Daoy (cell line): ENCODE data around the gene SRRM4. TPM values are rescaled to one million over a fixed set of nuclear protein-coding genes. Genes with fewer than 3 reads are reported as not detected.
A peak's percentile ranks its signal among the peaks of the same experiment; 100 is the strongest.
"Not testable (repeated sequence)": the region's sequence is repeated elsewhere in the genome, so short reads cannot be mapped to it uniquely, and the experiment has no call there.

Experiments
- DNase-seq: peaks from one replicate; pipeline ENCODE4 v3.0.0-alpha.2; 2015; ENCODE audit warnings: low read depth
- total RNA-seq: library from RNA; depleted of rRNA; stranded (reverse); fragments of >200 nt; shearing (Covaris generic); gene quantifications from 2 replicates; pipeline ENCODE4 v1.2.3, GENCODE V29; 2014

The SRRM4 gene
- total RNA-seq, 1 experiment from 2014 or later: not detected

- DNase-seq: not testable (repeated sequence)
Measured at GRCh38 chr12:119008273-119008672, 26.9 kb downstream of the SRRM4 start.

DNA sequence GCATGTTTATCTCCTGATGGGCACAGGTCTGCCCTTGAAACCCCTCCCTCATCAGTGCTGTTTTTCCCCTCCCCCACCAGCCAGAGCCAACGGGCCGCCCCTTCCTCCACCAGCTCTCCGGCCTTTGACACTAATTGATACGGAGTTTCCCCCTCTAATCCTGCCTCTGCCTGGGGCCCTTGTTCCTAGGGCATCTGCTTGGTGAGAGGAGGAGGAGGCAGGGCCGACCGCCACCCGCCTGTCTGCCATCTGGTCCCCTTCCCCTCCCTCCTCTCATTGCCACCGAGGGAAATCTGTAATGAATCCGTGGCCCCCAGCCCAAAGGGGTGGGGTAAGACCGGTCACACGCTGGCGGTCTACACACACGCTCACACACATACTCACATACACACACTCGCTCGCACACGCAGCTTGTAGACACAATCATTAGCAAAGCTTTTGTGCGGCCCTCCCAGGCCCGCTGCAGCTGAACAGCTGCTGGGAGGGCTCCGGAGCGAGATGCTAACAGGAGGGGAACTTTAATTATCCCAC lies 27.4 kb downstream of the SRRM4 start:
- no peak for DNase-seq

DNA sequence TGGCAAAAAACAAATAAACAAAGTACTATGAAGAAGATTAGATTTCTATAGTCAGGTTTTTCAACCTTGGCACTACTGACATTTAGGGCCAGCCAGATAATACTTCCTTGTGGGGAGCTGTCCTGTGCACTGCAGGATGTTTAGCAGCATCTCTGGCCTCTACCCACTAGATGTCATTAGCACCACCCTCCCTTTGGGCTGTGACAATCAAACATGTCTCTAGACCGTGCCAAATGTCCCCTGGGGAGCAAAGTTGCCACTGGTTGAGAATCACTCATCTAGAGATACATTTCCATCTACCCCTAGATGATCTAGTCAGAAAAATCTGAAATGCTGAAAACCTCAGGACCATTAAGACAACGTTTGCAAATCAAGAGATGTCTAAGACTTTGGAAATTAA lies 29.9 kb downstream of the SRRM4 start:
- DNase-seq: no peak

- DNase-seq: no peak
Measured at GRCh38 chr12:119012179-119012578, 30.8 kb downstream of the SRRM4 start.

DNA sequence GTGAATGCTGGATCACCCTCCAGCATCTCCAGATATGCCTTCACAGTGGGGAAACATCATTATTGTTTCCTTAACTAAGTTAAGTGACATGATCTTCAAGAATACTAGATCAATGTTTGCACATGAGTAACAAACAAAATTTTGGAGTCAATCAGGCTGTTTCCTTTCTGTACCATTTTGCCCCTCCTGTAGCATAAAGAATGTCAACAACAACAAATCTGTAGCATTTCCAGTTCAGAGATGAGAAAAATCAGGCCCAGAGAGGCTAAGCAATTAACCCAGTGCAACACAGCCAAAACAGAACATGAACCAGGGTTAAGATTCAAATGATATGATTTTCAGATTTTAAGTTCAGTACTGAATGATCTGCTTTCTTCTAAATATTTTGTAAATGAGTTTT lies 31.7 kb downstream of the SRRM4 start:
- no peak for DNase-seq

- DNase-seq: no peak
Measured at GRCh38 chr12:119014368-119014767, 33.0 kb downstream of the SRRM4 start.

- no peak for DNase-seq
Measured at GRCh38 chr12:119016715-119017114, 35.4 kb downstream of the SRRM4 start.

DNA sequence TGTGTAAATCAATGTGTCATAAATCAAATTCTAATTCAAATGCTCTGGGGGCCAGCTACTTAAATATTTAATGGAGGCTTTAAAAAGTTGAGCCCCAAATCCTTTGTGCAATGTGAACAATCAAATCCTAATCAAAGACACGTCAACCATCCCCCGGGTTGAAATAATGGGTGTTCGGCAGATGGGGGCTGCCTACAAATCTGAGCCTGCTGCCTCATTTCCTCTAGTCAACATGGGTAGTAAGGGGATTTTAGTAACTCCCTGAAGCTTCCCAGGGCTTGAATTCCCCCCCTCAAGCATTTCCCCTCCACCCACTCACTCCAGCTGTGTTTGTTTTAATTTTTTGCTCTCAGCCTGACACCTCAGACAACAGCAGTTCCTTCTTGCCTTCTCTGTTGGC lies 37.8 kb downstream of the SRRM4 start:
- DNase-seq: no peak

- no peak for DNase-seq
Measured at GRCh38 chr12:119020406-119021360, 39.3 kb downstream of the SRRM4 start.

GRCh38 chr12:119024356-119024755 lies 43.0 kb downstream of the SRRM4 start:
- no peak for DNase-seq

- no peak for DNase-seq
Measured at GRCh38 chr12:119025786-119026185, 44.4 kb downstream of the SRRM4 start.

DNA sequence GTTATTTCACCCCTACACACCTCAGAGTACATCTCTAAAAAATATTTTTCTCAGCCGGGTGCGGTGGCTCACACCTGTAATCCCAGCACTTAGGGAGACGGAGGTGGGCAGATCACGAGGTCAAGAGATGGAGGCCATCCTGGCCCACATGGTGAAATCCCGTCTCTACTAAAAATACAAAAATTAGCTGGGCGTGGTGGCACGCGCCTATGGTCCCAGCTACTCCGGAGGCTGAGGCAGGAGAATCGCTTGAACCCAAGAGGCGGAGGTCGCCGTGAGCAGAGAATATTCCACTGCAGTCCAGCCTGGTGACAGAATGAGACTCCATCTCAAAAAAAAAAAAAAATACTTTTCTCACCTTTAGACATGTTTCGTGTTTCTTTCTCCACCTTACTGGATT lies 52.0 kb downstream of the SRRM4 start:
- DNase-seq: not testable (repeated sequence)

GRCh38 chr12:119036878-119037825 lies 55.8 kb downstream of the SRRM4 start:
- peak; percentile 3 for DNase-seq

DNA sequence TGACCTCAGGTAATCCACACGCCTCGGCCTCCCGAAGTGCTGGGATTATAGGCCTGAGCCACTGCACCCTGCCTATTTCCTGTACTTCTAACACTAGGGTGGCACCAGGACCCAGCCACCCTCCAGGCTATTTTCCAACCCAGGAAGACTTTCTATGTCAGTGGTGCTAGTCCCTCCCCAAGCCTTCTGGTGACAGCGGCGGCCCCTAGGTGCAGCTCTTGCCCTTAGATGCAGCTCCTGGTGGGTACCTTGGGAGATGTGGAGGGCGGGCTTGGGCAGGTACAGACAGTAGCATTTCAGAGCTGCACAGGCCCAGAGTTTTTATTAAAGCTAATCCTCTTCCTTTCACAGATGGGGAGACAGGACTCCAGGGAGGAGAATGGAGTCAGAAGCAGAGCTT lies 62.8 kb downstream of the SRRM4 start:
- DNase-seq: no peak

GRCh38 chr12:119047641-119048040 lies 66.3 kb downstream of the SRRM4 start:
- no peak for DNase-seq

GRCh38 chr12:119050663-119051062 lies 69.3 kb downstream of the SRRM4 start:
- no peak for DNase-seq

DNA sequence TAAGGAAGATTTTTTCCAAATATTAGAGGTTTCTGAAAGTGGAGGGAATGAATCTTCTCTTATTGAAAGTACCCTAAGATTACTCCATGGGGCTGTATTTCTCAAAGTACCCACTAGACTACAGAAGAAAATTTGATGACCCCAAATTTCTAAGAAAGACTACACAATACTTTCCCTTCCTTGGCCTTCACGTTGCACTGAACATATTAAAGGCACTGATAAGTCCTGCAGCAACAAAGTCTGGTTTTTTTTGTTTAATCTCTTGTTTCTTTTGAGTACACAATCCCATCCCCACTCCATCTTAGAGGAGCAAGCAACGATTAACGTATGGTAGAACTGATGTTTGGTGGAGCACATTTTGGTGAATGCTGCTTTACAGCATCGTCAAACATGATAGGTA lies 70.1 kb downstream of the SRRM4 start:
- DNase-seq: no peak

GRCh38 chr12:119052001-119052400 lies 70.7 kb downstream of the SRRM4 start:
- DNase-seq: no peak

GRCh38 chr12:119055977-119056376 lies 74.6 kb downstream of the SRRM4 start:
- DNase-seq: no peak

DNA sequence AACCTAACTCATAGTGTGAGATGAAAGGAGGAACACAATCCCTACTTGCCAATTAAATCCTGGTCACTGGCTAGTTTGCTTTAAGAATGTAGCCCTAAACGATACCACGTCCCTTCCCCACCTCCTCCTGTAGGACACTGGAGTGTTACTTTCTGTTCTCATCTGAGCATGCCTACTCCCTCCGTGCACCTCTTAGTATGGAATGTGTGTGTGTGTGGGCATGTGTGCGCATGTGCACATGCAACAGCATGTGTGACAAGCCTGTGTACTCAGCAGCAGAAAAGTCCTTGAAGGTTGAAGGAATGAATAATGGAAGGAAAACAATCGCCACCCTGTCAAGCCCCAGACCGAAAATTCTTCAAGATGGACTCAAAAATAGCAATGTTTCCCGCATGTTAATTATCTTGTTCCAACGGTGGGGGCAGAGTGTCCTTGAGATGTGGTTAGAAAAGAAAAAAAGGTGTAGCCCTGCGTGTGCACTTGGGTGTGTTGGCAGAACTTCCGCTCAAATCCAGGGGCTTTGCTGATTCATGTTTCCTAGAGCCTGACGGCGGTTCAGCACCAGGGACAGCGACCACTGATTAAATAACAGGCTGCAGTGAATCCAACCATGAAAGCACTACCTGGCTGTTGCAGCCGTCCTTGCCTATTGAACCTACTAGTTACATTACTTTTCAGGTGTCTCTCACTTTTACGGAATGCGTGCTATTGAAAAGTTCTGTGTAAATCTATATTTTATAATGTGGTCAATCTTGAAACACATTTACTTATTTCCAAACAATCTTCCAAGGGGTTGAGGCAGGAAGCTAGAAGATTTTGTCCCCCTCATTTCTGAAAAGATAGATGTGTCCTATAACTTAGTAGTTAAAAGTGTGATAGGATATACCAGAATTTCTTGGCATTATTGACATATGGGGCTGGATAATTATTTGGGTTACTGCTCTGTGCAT lies 79.8 kb downstream of the SRRM4 start:
- peak; percentile 14 for DNase-seq
